IPS-11a (cell line): Measurements from ENCODE around the gene VPS26A.

Experiments used
- H3K4me3 ChIP-seq: one replicate; pipeline ENCODE4 v1.5.1; 2013; ENCODE audit warnings: low read depth, low read length, control low read depth

The VPS26A gene

GRCh38 chr10:69123747-69124562 lies at the start of gene VPS26A:
VPS26A (plus strand) TSS chr10:69124178; CDS start chr10:69124278, 100 bp downstream.
- peak within 1 kb of the TSS; percentile 89 for H3K4me3 ChIP-seq

GRCh38 chr10:69074532-69074931 lies 49.4 kb upstream of the VPS26A start:
- H3K4me3 ChIP-seq = no peak overlapping the region

GRCh38 chr10:69075431-69075830 lies 48.5 kb upstream of the VPS26A start:
- no peak overlapping the region for H3K4me3 ChIP-seq

GRCh38 chr10:69078311-69078710 lies 45.7 kb upstream of the VPS26A start:
- H3K4me3 ChIP-seq = no peak overlapping the region

- no peak overlapping the region for H3K4me3 ChIP-seq
Measured at GRCh38 chr10:69080226-69080625, 43.8 kb upstream of the VPS26A start.

GRCh38 chr10:69086001-69086509 lies 37.9 kb upstream of the VPS26A start:
- H3K4me3 ChIP-seq = no peak overlapping the region

- no peak within 1 kb of the TSS for H3K4me3 ChIP-seq
Measured at GRCh38 chr10:69087590-69088470, 36.1 kb upstream of the VPS26A start, which contains the start of gene SRGN. SRGN (plus strand) TSS chr10:69088103; CDS start chr10:69088158, 55 bp downstream.

GRCh38 chr10:69088471-69088769 lies 35.6 kb upstream of the VPS26A start:
- H3K4me3 ChIP-seq = no peak overlapping the region

- no peak overlapping the region for H3K4me3 ChIP-seq
Measured at GRCh38 chr10:69088801-69089501, 35.0 kb upstream of the VPS26A start.

- H3K4me3 ChIP-seq = no peak overlapping the region
Measured at GRCh38 chr10:69089638-69090599, 34.1 kb upstream of the VPS26A start.

GRCh38 chr10:69090685-69091084 lies 33.3 kb upstream of the VPS26A start:
- no peak overlapping the region for H3K4me3 ChIP-seq

GRCh38 chr10:69091143-69091651 lies 32.8 kb upstream of the VPS26A start:
- H3K4me3 ChIP-seq = no peak overlapping the region

- H3K4me3 ChIP-seq = no peak overlapping the region
Measured at GRCh38 chr10:69092959-69093850, 30.8 kb upstream of the VPS26A start.

GRCh38 chr10:69093933-69094332 lies 30.0 kb upstream of the VPS26A start:
- no peak overlapping the region for H3K4me3 ChIP-seq

GRCh38 chr10:69096045-69096444 lies 27.9 kb upstream of the VPS26A start:
- H3K4me3 ChIP-seq = no peak overlapping the region

- H3K4me3 ChIP-seq = no peak overlapping the region
Measured at GRCh38 chr10:69097729-69098128, 26.2 kb upstream of the VPS26A start.

- H3K4me3 ChIP-seq = no peak overlapping the region
Measured at GRCh38 chr10:69100136-69100872, 23.7 kb upstream of the VPS26A start.

GRCh38 chr10:69101451-69102095 lies 22.4 kb upstream of the VPS26A start:
- H3K4me3 ChIP-seq = no peak overlapping the region
